Right lobe of liver (tissue), 4 donors: Measurements from ENCODE around the gene PI3.

ENCODE experiments used
- CTCF ChIP-seq, 4 donors: fragments of 200-600 bp in 3 of 4; fragments of 450-650 bp in 1 of 4; IDR thresholded peaks; one replicate each; pipeline versions ENCODE4 v1.5.1 to v1.8.0; 2016 to 2022; ENCODE audit warnings: antibody characterized with exemption in 4 of 4, mild to moderate bottlenecking in 2 of 4
- POLR2A ChIP-seq: fragments of 450-650 bp; IDR thresholded peaks from one replicate; pipeline ENCODE4 v1.6.1; 2017; ENCODE audit warnings: antibody characterized with exemption, mild to moderate bottlenecking
- donor health status: DM: no; HTN: no; CAD: no.
- donor health status: DM: no; HTN: no; CAD: no.
- donor health status: DM: no; HTN: yes; CAD: no.

- TF ChIP-seq POLR2A: no peak
- no peak for TF ChIP-seq CTCF (IDR thresholded peaks at IDR 0.05)
These were observed 18.0 kb upstream of the PI3 start for GRCh38 chr20:45156713-45157112.
